Osteoblast (primary cell): ENCODE measurements around the gene LIX1. TPM values are rescaled to one million over a fixed set of nuclear protein-coding genes. Genes with fewer than 3 reads are reported as not detected.
"Not testable (repeated sequence)": the region's sequence is repeated elsewhere in the genome, so short reads cannot be mapped to it uniquely, and the experiment has no call there.

Experiments
- DNase-seq: peaks from one replicate; pipeline ENCODE4 v3.0.0; 2011; ENCODE audit warnings: low spot score, mixed read lengths; ENCODE audit not compliant: insufficient read length; ENCODE audit errors: missing footprints
- H2AFZ ChIP-seq: 2 replicates; pipeline ENCODE4 v1.6.0; 2011; ENCODE audit warnings: mild to moderate bottlenecking, low read length
- H3K27ac ChIP-seq: 2 replicates; pipeline ENCODE4 v1.5.1; 2011; ENCODE audit warnings: mild to moderate bottlenecking, low read depth, low read length, moderate library complexity
- H3K27me3 ChIP-seq: 2 replicates; pipeline ENCODE4 v1.6.0; 2012; ENCODE audit warnings: mild to moderate bottlenecking, control low read depth, inconsistent platforms, low read length, moderate library complexity; ENCODE audit not compliant: insufficient read depth
- H3K36me3 ChIP-seq: 2 replicates; pipeline ENCODE4 v1.5.1; 2011; ENCODE audit warnings: mild to moderate bottlenecking, low read length, control low read depth, moderate library complexity; ENCODE audit not compliant: insufficient read depth
- H3K4me1 ChIP-seq: 2 replicates; pipeline ENCODE4 v1.5.1; 2011; ENCODE audit warnings: mild to moderate bottlenecking, low read length, control low read depth, moderate library complexity; ENCODE audit not compliant: insufficient read depth
- H3K4me2 ChIP-seq: 2 replicates; pipeline ENCODE4 v1.6.0; 2011; ENCODE audit warnings: mild to moderate bottlenecking, low read length; ENCODE audit not compliant: insufficient read depth
- H3K4me3 ChIP-seq: fragments of 200-600 bp; sonication (generic); 3 replicates; pipeline ENCODE4 v1.5.1; 2012; ENCODE audit warnings: mild to moderate bottlenecking, low read length, inconsistent platforms; ENCODE audit not compliant: insufficient read depth
- H3K79me2 ChIP-seq: 2 replicates; pipeline ENCODE4 v1.6.0; 2012; ENCODE audit warnings: mild to moderate bottlenecking, low read length, control low read depth, inconsistent platforms; ENCODE audit not compliant: insufficient read depth
- H3K9me3 ChIP-seq: 2 replicates; pipeline ENCODE4 v1.5.1; 2011; ENCODE audit warnings: low read depth, low read length, control low read depth
- H4K20me1 ChIP-seq: 2 replicates; pipeline ENCODE4 v1.6.0; 2012; ENCODE audit warnings: mild to moderate bottlenecking, low read length, control low read depth; ENCODE audit not compliant: insufficient read depth
- CTCF ChIP-seq: IDR thresholded peaks from 2 replicates; pipeline ENCODE4 v1.5.1; 2011; ENCODE audit warnings: mild to moderate bottlenecking, low read depth, low read length, moderate library complexity; ENCODE audit errors: extremely low read depth
- total RNA-seq: library from RNA; depleted of rRNA; stranded (reverse); fragments of >200 nt; gene quantifications from 2 replicates; pipeline ENCODE4 v1.2.3, GENCODE V29; 2012

Gene LIX1
- total RNA-seq, 1 donor: not detected

GRCh38 chr5:97183100-97183929 is 40.9 kb upstream of the LIX1 start, which contains the start of gene RIOK2:
TSS of gene RIOK2 (minus strand) at chr5:97183247. CDS start at chr5:97183191, 56 bp downstream.
- H3K9me3 ChIP-seq: no peaks in the 10 kb centered on the region
- TF ChIP-seq CTCF: no peak
- peaks cover 15% of the 10 kb centered on the region for H3K36me3 ChIP-seq

GRCh38 chr5:97182571-97183099 is 40.2 kb upstream of the LIX1 start:
- Histone ChIP-seq H3K9me3 (no peaks in the 10 kb centered on the region), H3K4me1 (peaks cover 19% of the 10 kb centered on the region), H4K20me1 (peaks cover 29% of the 10 kb centered on the region), H3K79me2 (peaks cover 43% of the 10 kb centered on the region), H3K4me2 (peak overlapping the region; percentile 88), H3K27ac (peak overlapping the region; percentile 95), H3K27me3 (no peaks in the 10 kb centered on the region), H3K36me3 (peaks cover 22% of the 10 kb centered on the region), H3K4me3 (peak overlapping the region; percentile 91), H2AFZ (peak overlapping the region; percentile 87)
- DNase-seq: peak; percentile 6
- TF ChIP-seq CTCF: no peak

More at GRCh38 chr5:97183100-97183929, 40.9 kb upstream of the LIX1 start, which contains the start of gene RIOK2:
- peak; percentile 90 for DNase-seq
- Histone ChIP-seq H3K79me2 (peaks cover 42% of the 10 kb centered on the region), H3K4me2 (peak within 1 kb of the TSS; percentile 88), H4K20me1 (peaks cover 29% of the 10 kb centered on the region), H3K27ac (peak within 1 kb of the TSS; percentile 95), H3K27me3 (no peaks in the 10 kb centered on the region), H3K4me1 (peaks cover 19% of the 10 kb centered on the region), H2AFZ (peak within 1 kb of the TSS; percentile 87), H3K4me3 (peak within 1 kb of the TSS; percentile 91)

GRCh38 chr5:97181856-97182545 is 39.6 kb upstream of the LIX1 start:
- Histone ChIP-seq H3K4me1 (peaks cover 19% of the 10 kb centered on the region), H4K20me1 (peaks cover 29% of the 10 kb centered on the region), H2AFZ (no peak overlapping the region), H3K36me3 (peaks cover 28% of the 10 kb centered on the region), H3K27ac (peak overlapping the region; percentile 95), H3K27me3 (no peaks in the 10 kb centered on the region), H3K4me2 (peak overlapping the region; percentile 88), H3K4me3 (peak overlapping the region; percentile 91), H3K9me3 (no peaks in the 10 kb centered on the region), H3K79me2 (peaks cover 43% of the 10 kb centered on the region)
- DNase-seq: no peak
- no peak for TF ChIP-seq CTCF

- not testable (repeated sequence) for H3K4me2 ChIP-seq, H3K27me3 ChIP-seq, H3K4me3 ChIP-seq, H2AFZ ChIP-seq, DNase-seq, H3K27ac ChIP-seq, H3K9me3 ChIP-seq
- peaks cover 43% of the 10 kb centered on the region for H3K79me2 ChIP-seq
- peaks cover 29% of the 10 kb centered on the region for H4K20me1 ChIP-seq
- H3K36me3 ChIP-seq: peaks cover 52% of the 10 kb centered on the region
- H3K4me1 ChIP-seq: peaks cover 19% of the 10 kb centered on the region
Measured at GRCh38 chr5:97179457-97179856, 37.0 kb upstream of the LIX1 start.
